HCT116 (cell line): ENCODE measurements around the gene PAX7. TPM values are rescaled to one million over a fixed set of nuclear protein-coding genes. Genes with fewer than 3 reads are reported as not detected.

ENCODE experiments used
- ATAC-seq: fragments of 200-7000 bp; cut with Tn5 transposase; 2 replicates; pipeline ENCODE4 v1.9.1; 2020; ENCODE audit warnings: mild to moderate bottlenecking, moderate library complexity
- BruUV-seq: library from RNA; stranded (reverse); fragments of 400-500 nt; replicated peaks from 2 replicates; lab custom pipeline; 2021; lab: Mats Ljungman, UMichigan
- CTCF ChIA-PET: fragments of 300-600 bp; sonication (Branson Sonifier 250); formaldehyde crosslinking; loops from one replicate; lab custom pipeline; 2021; ENCODE audit warnings: antibody characterized with exemption; lab: Charles Lee
- POLR2A ChIA-PET: fragments of 300-600, 350-600 bp; sonication (Branson Sonifier 250); formaldehyde crosslinking; loops from one replicate; lab custom pipeline; 2021; ENCODE audit warnings: antibody characterized with exemption; lab: Charles Lee
- RAD21 ChIA-PET, 2 experiments: fragments of 300-600 bp; sonication (Branson Sonifier 250); formaldehyde crosslinking; loops; one replicate each; lab custom pipeline; 2023; ENCODE audit warnings: low total read pairs in 2 of 2; ENCODE audit not compliant: uncharacterized antibody in 2 of 2, unreplicated experiment in 2 of 2, low non-redundant PET in 1 of 2; lab: Charles Lee
- DNase-seq: peaks from one replicate; pipeline ENCODE4 v3.0.0-alpha.2; 2010; ENCODE audit warnings: low read depth, low spot score
- H2AFZ ChIP-seq: fragments of 200-600 bp; shearing (Covaris generic), sonication (generic); 2 replicates; pipeline ENCODE4 v1.6.1; 2017; ENCODE audit warnings: low read depth, mixed run types, mixed read lengths, antibody characterized with exemption, low read length; ENCODE audit not compliant: poor library complexity, severe bottlenecking
- H3K27ac ChIP-seq: 2 replicates; pipeline ENCODE4 v1.5.1; 2012; ENCODE audit warnings: low read depth, low read length
- H3K27me3 ChIP-seq: fragments of 200-600 bp; sonication (generic); 2 replicates; pipeline ENCODE4 v1.6.1; 2016; ENCODE audit warnings: mixed run types, low read length, mixed read lengths; ENCODE audit not compliant: insufficient read depth
- H3K36me3 ChIP-seq, 2 experiments: fragments of 200-500 bp in 1 of 2; fragments of 200-600 bp in 1 of 2; sonication (Bioruptor generic) in 1 of 2; sonication (generic) in 1 of 2; 2 replicates each; pipeline versions ENCODE4 v1.5.1 to v1.6.1; 2014 to 2016; ENCODE audit warnings: low read length in 2 of 2, inconsistent platforms in 1 of 2, mixed read lengths in 1 of 2, mixed run types in 1 of 2; ENCODE audit not compliant: insufficient read depth in 2 of 2, control insufficient read depth in 1 of 2
- H3K4me1 ChIP-seq, 2 experiments: fragments of 200-600 bp in 1 of 2; sonication (generic) in 1 of 2; 2 replicates each; pipeline versions ENCODE4 v1.5.1 to v1.6.1; 2012 to 2017; ENCODE audit warnings: low read length in 2 of 2, inconsistent platforms in 1 of 2, mild to moderate bottlenecking in 1 of 2, mixed read lengths in 1 of 2, mixed run types in 1 of 2, moderate library complexity in 1 of 2; ENCODE audit not compliant: insufficient read depth in 2 of 2, control insufficient read depth in 1 of 2
- H3K4me2 ChIP-seq: fragments of 200-600 bp; sonication (generic); 2 replicates; pipeline ENCODE4 v1.6.1; 2017; ENCODE audit warnings: mixed run types, low read length, mixed read lengths
- H3K4me3 ChIP-seq, 2 experiments: fragments of 200-600 bp in 1 of 2; sonication (generic) in 1 of 2; replicated peaks in 1 of 2; 2 replicates each; pipeline ENCODE4 v1.5.1; 2011 to 2016; ENCODE audit warnings: low read length in 2 of 2, control low read depth in 1 of 2, low read depth in 1 of 2, mild to moderate bottlenecking in 1 of 2, mixed read lengths in 1 of 2, mixed run types in 1 of 2
- H3K79me2 ChIP-seq: fragments of 200-600 bp; sonication (generic); 2 replicates; pipeline ENCODE4 v1.6.1; 2017; ENCODE audit warnings: mild to moderate bottlenecking, mixed run types, low read length, moderate library complexity, mixed read lengths; ENCODE audit not compliant: insufficient read depth
- H3K9ac ChIP-seq: fragments of 200-600 bp; sonication (generic); 2 replicates; pipeline ENCODE4 v1.6.1; 2016; ENCODE audit warnings: low read length, mixed read lengths
- H3K9me2 ChIP-seq: fragments of 200-600 bp; sonication (generic), shearing (Covaris generic); 2 replicates; pipeline ENCODE4 v1.6.1; 2017; ENCODE audit warnings: mixed run types, mild to moderate bottlenecking, moderate library complexity; ENCODE audit not compliant: insufficient read depth
- H3K9me3 ChIP-seq, 2 experiments: fragments of 200-500 bp in 1 of 2; fragments of 200-600 bp in 1 of 2; sonication (Bioruptor generic) in 1 of 2; sonication (generic) in 1 of 2; 2 replicates each; pipeline ENCODE4 v1.6.1; 2014 to 2017; ENCODE audit warnings: low read length in 2 of 2, mixed read lengths in 2 of 2, inconsistent platforms in 1 of 2, low read depth in 1 of 2, mild to moderate bottlenecking in 1 of 2, mixed run types in 1 of 2, moderate library complexity in 1 of 2; ENCODE audit not compliant: control insufficient read depth in 1 of 2, insufficient read depth in 1 of 2
- H4K20me1 ChIP-seq: fragments of 200-600 bp; sonication (generic), shearing (Covaris generic); 2 replicates; pipeline ENCODE4 v1.6.1; 2017; ENCODE audit warnings: mixed run types, mild to moderate bottlenecking, moderate library complexity; ENCODE audit not compliant: insufficient read depth
- ATF3 ChIP-seq: IDR thresholded peaks from 2 replicates; pipeline ENCODE4 v1.6.1; 2012
- CBX3 ChIP-seq: IDR thresholded peaks from 2 replicates; pipeline ENCODE4 v1.6.1; 2012; ENCODE audit warnings: low read depth
- EGR1 ChIP-seq: IDR thresholded peaks from 2 replicates; pipeline ENCODE4 v1.6.1; 2012; ENCODE audit warnings: low read depth
- ELF1 ChIP-seq: IDR thresholded peaks from 2 replicates; pipeline ENCODE4 v1.6.1; 2012; ENCODE audit warnings: low read depth, borderline replicate concordance
- EZH2 ChIP-seq: fragments of 200-600 bp; sonication (generic); IDR thresholded peaks from 2 replicates; pipeline ENCODE4 v1.6.1; 2017; ENCODE audit warnings: antibody characterized with exemption, mixed run types
- POLR2A ChIP-seq: IDR thresholded peaks from 2 replicates; pipeline ENCODE4 v1.7.0; 2011; ENCODE audit warnings: borderline replicate concordance; ENCODE audit not compliant: insufficient read depth, insufficient read length; ENCODE audit errors: extremely low read depth
- POLR2AphosphoS5 ChIP-seq: IDR thresholded peaks from 2 replicates; pipeline ENCODE4 v1.6.1; 2011; ENCODE audit warnings: mild to moderate bottlenecking, low read depth, low read length, moderate library complexity
- RAD21 ChIP-seq: IDR thresholded peaks from 2 replicates; pipeline ENCODE4 v1.6.1; 2012; ENCODE audit warnings: low read depth, mild to moderate bottlenecking
- SP1 ChIP-seq: IDR thresholded peaks from 2 replicates; pipeline ENCODE4 v1.6.1; 2012; ENCODE audit warnings: low read depth
- SRF ChIP-seq: IDR thresholded peaks from 2 replicates; pipeline ENCODE4 v1.6.1; 2012; ENCODE audit warnings: low read depth
- YY1 ChIP-seq: IDR thresholded peaks from 2 replicates; pipeline ENCODE4 v1.6.1; 2011; ENCODE audit warnings: low read length, low read depth, moderate library complexity, mild to moderate bottlenecking; ENCODE audit not compliant: insufficient replicate concordance; ENCODE audit errors: extremely low read depth
- ZFX ChIP-seq: fragments of 450-650 bp; IDR thresholded peaks from 2 replicates; pipeline ENCODE4 v1.6.1; 2017
- ZNF274 ChIP-seq: fragments of 200-500 bp; sonication (Bioruptor generic); IDR thresholded peaks from 2 replicates; pipeline ENCODE4 v1.6.1; 2014; ENCODE audit warnings: mild to moderate bottlenecking, low read depth, low read length, inconsistent platforms
- intact Hi-C: fragments of 100-400 bp; cut with micrococcal nuclease; formaldehyde crosslinking; loops from 2 replicates; pipeline ENCODE4 v1.10.0; 2022
- total RNA-seq: library from RNA; stranded (reverse); gene quantifications from one replicate; pipeline ENCODE4 v1.2.1, GENCODE V29; 2021; ENCODE audit not compliant: unreplicated experiment
- TF ChIP-seq, protein P1 (sequence below): IDR thresholded peaks from 2 replicates; pipeline ENCODE4 v1.6.1; 2012
- TF ChIP-seq, protein P2 (sequence below), 3 experiments: fragments of 200-600 bp in 1 of 3; sonication (generic) in 1 of 3; IDR thresholded peaks in 2 of 3; conservative IDR thresholded peaks in 1 of 3; 2 replicates each; pipeline ENCODE4 v1.5.1; 2012 to 2017; ENCODE audit warnings: low read depth in 2 of 3, low read length in 2 of 3, antibody characterized with exemption in 1 of 3, borderline replicate concordance in 1 of 3, control low read depth in 1 of 3, mild to moderate bottlenecking in 1 of 3, mixed read lengths in 1 of 3, mixed run types in 1 of 3, moderate library complexity in 1 of 3; ENCODE audit not compliant: insufficient read depth in 1 of 3
- TF ChIP-seq, protein P3 (sequence below): IDR thresholded peaks from 2 replicates; pipeline ENCODE4 v1.6.1; 2011; ENCODE audit warnings: mild to moderate bottlenecking, low read length, moderate library complexity; ENCODE audit not compliant: insufficient replicate concordance; ENCODE audit errors: extremely low read depth

Gene PAX7
- total RNA-seq, 1 experiment from 2014 or later = not detected

DNA sequence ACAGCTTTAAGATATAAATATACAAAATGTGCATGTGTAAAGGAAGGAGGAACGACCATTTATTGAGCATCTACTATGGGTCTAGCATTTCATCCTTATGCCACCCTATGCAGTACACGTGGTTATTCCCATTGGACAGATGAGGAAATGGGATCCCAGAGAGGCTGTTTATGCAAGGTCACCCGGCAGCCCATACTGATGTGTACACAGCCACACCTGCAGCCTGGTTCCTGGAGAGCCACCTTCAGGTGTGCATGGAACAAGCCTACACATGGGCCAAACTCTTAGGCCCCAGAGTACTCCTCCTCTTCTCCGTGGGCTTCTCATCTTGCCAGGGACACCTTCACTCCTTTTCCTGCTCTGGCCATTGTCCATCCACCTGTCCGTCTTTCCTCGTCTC lies 108.8 kb downstream of the PAX7 start:
- Histone ChIP-seq H3K9me2 (no peaks in the 10 kb centered on the region), H3K79me2 (no peaks in the 10 kb centered on the region), H2AFZ (no peak overlapping the region), H3K4me1 (no peaks in the 10 kb centered on the region), H3K27ac (no peak overlapping the region), H4K20me1 (no peaks in the 10 kb centered on the region), H3K27me3 (no peaks in the 10 kb centered on the region), H3K36me3 (no peaks in the 10 kb centered on the region), H3K4me3 (no peak overlapping the region), H3K9me3 (no peaks in the 10 kb centered on the region), H3K9ac (no peak overlapping the region), H3K4me2 (no peak overlapping the region)
- ChIA-PET POLR2A (no interaction called here), RAD21 (no interaction called here), CTCF (no interaction called here)
- BruUV-seq = no TSS peak
- TF ChIP-seq SRF (no peak), CBX3 (no peak), RAD21 (no peak)
- intact Hi-C loops = no loop called here
- no peak for ATAC-seq
- DNase-seq = no peak

GRCh38 chr1:18739897-18740296 lies 109.3 kb downstream of the PAX7 start:
- H3K79me2 ChIP-seq = no peaks in the 10 kb centered on the region
- H3K27me3 ChIP-seq = no peaks in the 10 kb centered on the region
- H3K27ac ChIP-seq = no peak overlapping the region
- H3K4me1 ChIP-seq = no peaks in the 10 kb centered on the region
- ChIA-PET CTCF (no interaction called here), POLR2A (no interaction called here), RAD21 (no interaction called here)
- H3K4me3 ChIP-seq = no peak overlapping the region
- no peaks in the 10 kb centered on the region for H3K36me3 ChIP-seq
- H2AFZ ChIP-seq = no peak overlapping the region
- intact Hi-C loops = no loop called here
- H3K9ac ChIP-seq = no peak overlapping the region
- H4K20me1 ChIP-seq = no peaks in the 10 kb centered on the region
- DNase-seq = no peak
- no TSS peak for BruUV-seq
- H3K9me3 ChIP-seq = no peaks in the 10 kb centered on the region
- H3K9me2 ChIP-seq = no peaks in the 10 kb centered on the region
- no peak overlapping the region for H3K4me2 ChIP-seq
- no peak for ATAC-seq
- TF ChIP-seq SP1 (no peak), ZFX (no peak), EGR1 (no peak), EZH2 (no peak), YY1 (no peak), RAD21 (no peak), ELF1 (no peak), ATF3 (no peak), POLR2A (no peak), ZNF274 (no peak), POLR2AphosphoS5 (no peak), SRF (no peak)
- TF ChIP-seq, protein P1, sequence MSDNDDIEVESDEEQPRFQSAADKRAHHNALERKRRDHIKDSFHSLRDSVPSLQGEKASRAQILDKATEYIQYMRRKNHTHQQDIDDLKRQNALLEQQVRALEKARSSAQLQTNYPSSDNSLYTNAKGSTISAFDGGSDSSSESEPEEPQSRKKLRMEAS = no peak
- TF ChIP-seq, protein P2, sequence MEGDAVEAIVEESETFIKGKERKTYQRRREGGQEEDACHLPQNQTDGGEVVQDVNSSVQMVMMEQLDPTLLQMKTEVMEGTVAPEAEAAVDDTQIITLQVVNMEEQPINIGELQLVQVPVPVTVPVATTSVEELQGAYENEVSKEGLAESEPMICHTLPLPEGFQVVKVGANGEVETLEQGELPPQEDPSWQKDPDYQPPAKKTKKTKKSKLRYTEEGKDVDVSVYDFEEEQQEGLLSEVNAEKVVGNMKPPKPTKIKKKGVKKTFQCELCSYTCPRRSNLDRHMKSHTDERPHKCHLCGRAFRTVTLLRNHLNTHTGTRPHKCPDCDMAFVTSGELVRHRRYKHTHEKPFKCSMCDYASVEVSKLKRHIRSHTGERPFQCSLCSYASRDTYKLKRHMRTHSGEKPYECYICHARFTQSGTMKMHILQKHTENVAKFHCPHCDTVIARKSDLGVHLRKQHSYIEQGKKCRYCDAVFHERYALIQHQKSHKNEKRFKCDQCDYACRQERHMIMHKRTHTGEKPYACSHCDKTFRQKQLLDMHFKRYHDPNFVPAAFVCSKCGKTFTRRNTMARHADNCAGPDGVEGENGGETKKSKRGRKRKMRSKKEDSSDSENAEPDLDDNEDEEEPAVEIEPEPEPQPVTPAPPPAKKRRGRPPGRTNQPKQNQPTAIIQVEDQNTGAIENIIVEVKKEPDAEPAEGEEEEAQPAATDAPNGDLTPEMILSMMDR (IDR thresholded peaks at IDR 0.05 in 2 of 3, conservative IDR thresholded peaks at IDR 0.05 in 1 of 3; ENCODE audit: borderline replicate concordance in 1 of 3, insufficient read depth in 1 of 3, low read depth in 2 of 3, low read length in 2 of 3) = no peak
- TF ChIP-seq, protein P3, sequence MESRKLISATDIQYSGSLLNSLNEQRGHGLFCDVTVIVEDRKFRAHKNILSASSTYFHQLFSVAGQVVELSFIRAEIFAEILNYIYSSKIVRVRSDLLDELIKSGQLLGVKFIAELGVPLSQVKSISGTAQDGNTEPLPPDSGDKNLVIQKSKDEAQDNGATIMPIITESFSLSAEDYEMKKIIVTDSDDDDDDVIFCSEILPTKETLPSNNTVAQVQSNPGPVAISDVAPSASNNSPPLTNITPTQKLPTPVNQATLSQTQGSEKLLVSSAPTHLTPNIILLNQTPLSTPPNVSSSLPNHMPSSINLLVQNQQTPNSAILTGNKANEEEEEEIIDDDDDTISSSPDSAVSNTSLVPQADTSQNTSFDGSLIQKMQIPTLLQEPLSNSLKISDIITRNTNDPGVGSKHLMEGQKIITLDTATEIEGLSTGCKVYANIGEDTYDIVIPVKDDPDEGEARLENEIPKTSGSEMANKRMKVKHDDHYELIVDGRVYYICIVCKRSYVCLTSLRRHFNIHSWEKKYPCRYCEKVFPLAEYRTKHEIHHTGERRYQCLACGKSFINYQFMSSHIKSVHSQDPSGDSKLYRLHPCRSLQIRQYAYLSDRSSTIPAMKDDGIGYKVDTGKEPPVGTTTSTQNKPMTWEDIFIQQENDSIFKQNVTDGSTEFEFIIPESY = no peak
